ENCODE results near the gene RASD2. TPM values are rescaled to one million over a fixed set of nuclear protein-coding genes. Genes with fewer than 3 reads are reported as not detected.

The RASD2 gene
- total and polyA plus RNA-seq, 2 experiments from 2014 or later, result 1.2 to 3.6 TPM

DNA sequence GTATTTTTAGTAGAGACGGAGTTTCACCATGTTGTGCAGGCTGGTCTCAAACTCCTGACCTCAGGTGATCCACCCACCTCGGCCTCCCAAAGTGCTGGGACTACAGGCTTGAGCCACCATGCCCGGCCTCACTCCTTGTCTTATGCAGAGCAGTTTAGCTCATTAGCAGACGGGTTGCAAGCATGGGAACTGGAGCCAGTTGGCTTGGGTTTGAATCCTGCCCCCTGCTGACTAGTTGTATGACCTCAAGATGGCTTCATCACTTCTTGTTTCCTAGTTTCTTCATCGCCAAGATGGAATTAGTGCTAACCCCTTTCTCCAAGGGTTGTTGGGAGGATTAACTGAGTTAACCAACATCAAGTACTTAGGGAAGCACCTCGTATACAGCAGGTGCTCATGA lies 23.4 kb upstream of the RASD2 start:
- ATAC-seq, result no peak; the same call in 2 of the 3 replicates
- peaks cover 2% of the 10 kb centered on the region for H3K27me3 Mint-ChIP-seq (ENCODE audit: insufficient read depth, low read depth, poor library complexity)

DNA sequence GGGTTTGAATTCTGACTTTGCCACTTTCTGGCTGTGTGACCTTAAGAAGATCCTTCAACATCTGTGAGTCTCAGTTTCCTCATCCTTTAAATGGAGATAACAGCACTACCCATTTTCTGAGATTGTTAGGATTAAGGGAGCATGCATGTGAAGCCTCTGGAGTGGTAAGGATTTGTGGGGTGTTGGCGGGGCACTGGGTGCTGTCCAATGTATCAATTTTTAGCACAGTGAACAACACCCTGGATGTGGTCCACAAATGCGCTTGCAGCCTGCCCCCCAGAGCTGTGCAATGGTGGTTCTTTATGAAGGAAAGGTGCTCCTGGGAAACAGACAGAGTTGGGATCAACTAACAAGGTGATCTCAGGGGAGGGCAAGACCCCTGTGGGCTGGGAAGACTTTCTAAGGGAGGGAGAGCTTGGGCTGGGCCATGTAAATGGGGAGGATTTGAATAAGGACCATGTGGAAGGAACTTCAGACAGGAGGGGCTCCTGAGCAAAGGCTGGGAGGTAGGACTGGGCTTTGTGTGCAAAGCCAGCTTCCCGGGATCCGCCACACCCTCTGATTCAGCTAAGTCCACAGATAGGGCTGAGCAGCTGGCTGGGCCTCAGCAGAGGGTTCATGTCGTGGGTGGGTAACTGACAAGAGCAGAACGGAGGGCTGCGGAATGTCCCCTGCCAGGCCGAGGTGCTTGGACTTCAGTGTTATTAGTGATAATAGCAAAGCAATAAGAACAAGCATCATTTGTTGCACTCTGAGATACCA lies 22.7 kb upstream of the RASD2 start:
- no peaks in the 10 kb centered on the region for H4K20me1 ChIP-seq (replicated peaks; ENCODE audit: insufficient read depth)
- DNase-seq (ENCODE audit: low spot score) (no peak), ATAC-seq (peak; percentile 46)
- no peak overlapping the region for H2AFZ ChIP-seq
- H3K27me3 ChIP-seq (ENCODE audit: insufficient read depth), result no peaks in the 10 kb centered on the region
- Mint-ChIP-seq H3K27ac (no peak overlapping the region), H3K27me3 (ENCODE audit: insufficient read depth, low read depth, poor library complexity) (peaks cover 2% of the 10 kb centered on the region), H3K9me3 (no peaks in the 10 kb centered on the region; the same call in 2 of the 3 replicates), H3K4me1 (peaks cover 18% of the 10 kb centered on the region), H3K36me3 (ENCODE audit: low read depth) (no peaks in the 10 kb centered on the region), H3K4me3 (no peak overlapping the region)
- TF ChIP-seq, protein P1, sequence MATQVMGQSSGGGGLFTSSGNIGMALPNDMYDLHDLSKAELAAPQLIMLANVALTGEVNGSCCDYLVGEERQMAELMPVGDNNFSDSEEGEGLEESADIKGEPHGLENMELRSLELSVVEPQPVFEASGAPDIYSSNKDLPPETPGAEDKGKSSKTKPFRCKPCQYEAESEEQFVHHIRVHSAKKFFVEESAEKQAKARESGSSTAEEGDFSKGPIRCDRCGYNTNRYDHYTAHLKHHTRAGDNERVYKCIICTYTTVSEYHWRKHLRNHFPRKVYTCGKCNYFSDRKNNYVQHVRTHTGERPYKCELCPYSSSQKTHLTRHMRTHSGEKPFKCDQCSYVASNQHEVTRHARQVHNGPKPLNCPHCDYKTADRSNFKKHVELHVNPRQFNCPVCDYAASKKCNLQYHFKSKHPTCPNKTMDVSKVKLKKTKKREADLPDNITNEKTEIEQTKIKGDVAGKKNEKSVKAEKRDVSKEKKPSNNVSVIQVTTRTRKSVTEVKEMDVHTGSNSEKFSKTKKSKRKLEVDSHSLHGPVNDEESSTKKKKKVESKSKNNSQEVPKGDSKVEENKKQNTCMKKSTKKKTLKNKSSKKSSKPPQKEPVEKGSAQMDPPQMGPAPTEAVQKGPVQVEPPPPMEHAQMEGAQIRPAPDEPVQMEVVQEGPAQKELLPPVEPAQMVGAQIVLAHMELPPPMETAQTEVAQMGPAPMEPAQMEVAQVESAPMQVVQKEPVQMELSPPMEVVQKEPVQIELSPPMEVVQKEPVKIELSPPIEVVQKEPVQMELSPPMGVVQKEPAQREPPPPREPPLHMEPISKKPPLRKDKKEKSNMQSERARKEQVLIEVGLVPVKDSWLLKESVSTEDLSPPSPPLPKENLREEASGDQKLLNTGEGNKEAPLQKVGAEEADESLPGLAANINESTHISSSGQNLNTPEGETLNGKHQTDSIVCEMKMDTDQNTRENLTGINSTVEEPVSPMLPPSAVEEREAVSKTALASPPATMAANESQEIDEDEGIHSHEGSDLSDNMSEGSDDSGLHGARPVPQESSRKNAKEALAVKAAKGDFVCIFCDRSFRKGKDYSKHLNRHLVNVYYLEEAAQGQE (IDR thresholded peaks at IDR 0.05; ENCODE audit: unreplicated experiment), result peak; percentile 21
- TF ChIP-seq, protein P2, sequence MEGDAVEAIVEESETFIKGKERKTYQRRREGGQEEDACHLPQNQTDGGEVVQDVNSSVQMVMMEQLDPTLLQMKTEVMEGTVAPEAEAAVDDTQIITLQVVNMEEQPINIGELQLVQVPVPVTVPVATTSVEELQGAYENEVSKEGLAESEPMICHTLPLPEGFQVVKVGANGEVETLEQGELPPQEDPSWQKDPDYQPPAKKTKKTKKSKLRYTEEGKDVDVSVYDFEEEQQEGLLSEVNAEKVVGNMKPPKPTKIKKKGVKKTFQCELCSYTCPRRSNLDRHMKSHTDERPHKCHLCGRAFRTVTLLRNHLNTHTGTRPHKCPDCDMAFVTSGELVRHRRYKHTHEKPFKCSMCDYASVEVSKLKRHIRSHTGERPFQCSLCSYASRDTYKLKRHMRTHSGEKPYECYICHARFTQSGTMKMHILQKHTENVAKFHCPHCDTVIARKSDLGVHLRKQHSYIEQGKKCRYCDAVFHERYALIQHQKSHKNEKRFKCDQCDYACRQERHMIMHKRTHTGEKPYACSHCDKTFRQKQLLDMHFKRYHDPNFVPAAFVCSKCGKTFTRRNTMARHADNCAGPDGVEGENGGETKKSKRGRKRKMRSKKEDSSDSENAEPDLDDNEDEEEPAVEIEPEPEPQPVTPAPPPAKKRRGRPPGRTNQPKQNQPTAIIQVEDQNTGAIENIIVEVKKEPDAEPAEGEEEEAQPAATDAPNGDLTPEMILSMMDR (conservative IDR thresholded peaks at IDR 0.05; ENCODE audit: low read depth in 2 of 2), result no peak
- 0 out of 2 replicates have a peak, but pooled peaks cover 1% of the 10 kb centered on the region for H3K4me1 ChIP-seq (ENCODE audit: insufficient read depth)
- no peaks in the 10 kb centered on the region for H3K79me2 ChIP-seq (replicated peaks; ENCODE audit: insufficient read depth)
- H3K4me2 ChIP-seq, result no peak overlapping the region
- H3K9me2 ChIP-seq (ENCODE audit: insufficient read depth), result no peaks in the 10 kb centered on the region
- H3K4me3 ChIP-seq, result no peak overlapping the region
- no peaks in the 10 kb centered on the region for H3F3A ChIP-seq (replicated peaks; ENCODE audit: low read depth)
- no peaks in the 10 kb centered on the region for H3K36me3 ChIP-seq (ENCODE audit: insufficient read depth)
- no peak overlapping the region for H3K27ac ChIP-seq (ENCODE audit: low read depth)

More for the DNA sequence above, 23.4 kb upstream of the RASD2 start:
- H3K27me3 ChIP-seq (ENCODE audit: insufficient read depth), result no peaks in the 10 kb centered on the region
- no peak overlapping the region for H3K27ac ChIP-seq (ENCODE audit: low read depth)
- DNase-seq (ENCODE audit: low spot score), result peak; percentile 54
- H3K9me2 ChIP-seq (ENCODE audit: insufficient read depth), result 0 out of 2 replicates have a peak, but pooled peaks cover 3% of the 10 kb centered on the region
- no peaks in the 10 kb centered on the region for H3K79me2 ChIP-seq (replicated peaks; ENCODE audit: insufficient read depth)
- no peak overlapping the region for H3K4me2 ChIP-seq
- no peak for TF ChIP-seq POLR2AphosphoS5 (IDR thresholded peaks at IDR 0.05; ENCODE audit: low read depth)
- TF ChIP-seq, protein P2 (conservative IDR thresholded peaks at IDR 0.05; ENCODE audit: low read depth in 2 of 2), result peak; percentile 28 to 50; a peak in 3 of 4 replicates
- no peak overlapping the region for H2AFZ ChIP-seq
- 0 out of 2 replicates have a peak, but pooled peaks cover 8% of the 10 kb centered on the region for H3K4me1 ChIP-seq (ENCODE audit: insufficient read depth)
- no peaks in the 10 kb centered on the region for H3K36me3 ChIP-seq (ENCODE audit: insufficient read depth)
- Mint-ChIP-seq H3K27ac (no peak overlapping the region), H3K9me3 (no peaks in the 10 kb centered on the region; the same call in 2 of the 3 replicates), H3K4me1 (peaks cover 19% of the 10 kb centered on the region), H3K4me3 (no peak overlapping the region), H3K36me3 (ENCODE audit: low read depth) (no peaks in the 10 kb centered on the region)
- H3K4me3 ChIP-seq, result no peak overlapping the region
- H4K20me1 ChIP-seq (replicated peaks; ENCODE audit: insufficient read depth), result no peaks in the 10 kb centered on the region
- H3F3A ChIP-seq (replicated peaks; ENCODE audit: low read depth), result no peaks in the 10 kb centered on the region

All from GM23338 (cell line).